RPMI8226 (cell line): ENCODE results near the gene PDCD11.
"Not testable (repeated sequence)": the region's sequence is repeated elsewhere in the genome, so short reads cannot be mapped to it uniquely, and the experiment has no call there.

Experiments
- DNase-seq: peaks from one replicate; pipeline ENCODE4 v3.0.0-alpha.2; 2015

Gene PDCD11

GRCh38 chr10:103416436-103417147 lies 20.2 kb downstream of the PDCD11 start:
- peak; percentile 58 for DNase-seq

- not testable (repeated sequence) for DNase-seq
These were observed 20.7 kb downstream of the PDCD11 start for GRCh38 chr10:103417148-103417469.

- DNase-seq: no peak
These were observed 21.2 kb downstream of the PDCD11 start for GRCh38 chr10:103417601-103418000.

- no peak for DNase-seq
These were observed 22.7 kb downstream of the PDCD11 start for GRCh38 chr10:103419101-103419500.

DNA sequence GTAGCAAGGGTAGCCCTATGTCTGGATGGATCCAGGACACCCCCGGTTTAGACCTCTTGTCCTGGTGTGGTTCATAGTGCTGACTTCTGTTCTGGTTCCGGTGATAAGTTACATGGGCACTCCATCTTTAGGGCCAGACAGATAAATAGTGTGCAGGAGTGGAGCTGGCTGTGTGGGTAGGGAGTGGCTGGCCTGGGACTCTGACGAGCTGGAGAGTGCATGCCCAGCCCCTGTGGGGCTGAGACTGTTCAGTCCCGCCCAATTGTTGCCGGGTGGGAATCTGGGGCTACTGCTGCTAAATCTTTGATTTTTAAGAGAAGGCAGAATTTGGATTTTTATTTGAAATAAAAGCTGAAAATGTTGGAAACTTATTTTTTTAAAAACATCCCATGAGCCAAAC lies 27.3 kb downstream of the PDCD11 start:
- DNase-seq: no peak

DNA sequence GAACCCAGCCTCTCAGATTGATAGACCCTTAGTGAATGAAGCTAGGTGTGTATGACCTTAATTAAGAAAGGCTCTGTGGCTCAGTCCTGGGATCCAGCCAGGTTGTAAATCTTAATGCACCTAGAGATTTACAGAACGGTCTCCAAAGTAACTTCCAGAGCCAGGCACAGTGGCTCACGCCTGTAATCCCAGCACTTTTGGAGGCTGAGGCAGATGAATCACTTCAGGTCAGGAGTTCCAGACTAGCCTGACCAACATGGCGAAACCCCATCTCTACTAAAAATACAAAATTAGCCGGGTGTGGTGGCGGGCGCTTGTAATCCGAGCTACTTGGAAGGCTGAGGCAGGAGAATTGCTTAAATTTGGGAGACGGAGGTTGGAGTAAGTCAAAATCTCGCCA lies 31.4 kb downstream of the PDCD11 start:
- no peak for DNase-seq

DNA sequence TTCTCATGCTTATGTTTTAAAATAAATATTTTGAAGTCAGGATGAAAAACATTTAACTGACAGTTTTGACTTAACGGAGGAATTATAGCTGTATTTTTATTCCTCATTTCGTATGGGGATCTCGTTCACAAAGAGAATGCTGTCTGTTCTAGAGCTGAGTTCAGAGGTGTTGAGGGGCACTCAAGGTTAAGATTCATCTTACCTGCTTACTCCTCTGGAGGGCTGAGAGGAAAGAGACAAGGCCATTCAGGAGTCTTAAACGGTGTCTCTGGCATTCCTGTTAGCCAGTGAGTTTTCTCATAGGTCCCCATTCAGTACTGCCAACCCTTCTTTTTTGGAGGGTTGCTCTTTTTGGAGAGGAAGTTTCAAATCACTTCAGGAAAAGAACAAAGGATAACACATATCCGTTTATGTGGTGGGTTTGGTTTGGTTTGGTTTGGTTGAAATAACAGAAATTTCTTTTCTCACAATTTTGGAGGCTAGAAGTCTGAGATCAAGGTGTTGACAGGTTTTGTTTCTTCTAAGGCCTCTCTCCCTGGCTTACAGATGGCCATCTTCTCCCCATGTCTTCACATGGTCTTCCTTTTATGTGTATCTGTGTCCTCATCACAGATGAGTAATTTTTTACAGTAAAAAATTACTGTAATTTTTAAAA lies 32.7 kb downstream of the PDCD11 start:
- no peak for DNase-seq

- no peak for DNase-seq
These were observed 33.2 kb downstream of the PDCD11 start for GRCh38 chr10:103429647-103430046.

DNA sequence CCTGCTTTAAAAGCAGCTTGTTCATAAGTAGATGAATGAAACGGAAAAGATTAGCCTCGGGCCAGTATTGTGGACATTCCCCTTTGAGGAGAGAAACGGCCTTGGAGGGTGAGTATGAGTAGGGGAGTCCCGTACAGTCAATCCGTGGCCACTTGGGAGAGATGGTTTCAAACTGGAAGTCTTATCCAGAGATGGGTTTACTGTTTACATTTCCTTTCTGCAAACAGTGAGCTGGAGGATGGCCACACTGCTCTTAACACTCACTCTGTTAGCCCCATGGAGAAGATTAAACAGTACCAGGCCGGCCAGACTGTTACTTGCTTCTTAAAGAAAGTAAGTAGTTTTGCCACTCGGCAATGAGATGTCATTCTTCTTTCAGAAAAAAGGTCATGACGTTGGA lies 35.5 kb downstream of the PDCD11 start:
- no peak for DNase-seq

- no peak for DNase-seq
These were observed 37.4 kb downstream of the PDCD11 start for GRCh38 chr10:103433858-103434257.

GRCh38 chr10:103439776-103440175 lies 43.4 kb downstream of the PDCD11 start:
- DNase-seq: no peak

GRCh38 chr10:103440416-103440815 lies 44.0 kb downstream of the PDCD11 start:
- no peak for DNase-seq

DNA sequence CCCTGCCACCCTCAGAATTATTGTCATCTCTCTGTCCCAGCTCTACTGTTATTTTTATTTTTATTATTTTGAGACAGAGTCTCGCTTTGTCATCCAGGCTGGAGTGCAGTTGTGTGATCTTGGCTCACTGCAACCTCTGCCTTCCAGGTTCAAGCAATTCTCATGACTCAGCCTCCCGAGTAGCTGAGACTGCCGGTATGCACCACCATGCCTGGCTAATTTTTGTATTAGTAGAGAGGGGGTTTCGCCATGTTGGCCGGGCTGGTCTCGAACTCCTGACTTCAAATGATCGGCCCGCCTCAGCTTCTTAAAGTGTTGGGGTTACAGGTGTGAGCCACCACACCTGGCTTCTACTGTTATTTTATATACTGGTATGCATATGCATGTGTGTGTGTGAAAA lies 44.8 kb downstream of the PDCD11 start:
- no peak for DNase-seq

GRCh38 chr10:103441611-103442010 lies 45.2 kb downstream of the PDCD11 start:
- DNase-seq: no peak

- no peak for DNase-seq
These were observed 45.6 kb downstream of the PDCD11 start for GRCh38 chr10:103442031-103442461.

DNA sequence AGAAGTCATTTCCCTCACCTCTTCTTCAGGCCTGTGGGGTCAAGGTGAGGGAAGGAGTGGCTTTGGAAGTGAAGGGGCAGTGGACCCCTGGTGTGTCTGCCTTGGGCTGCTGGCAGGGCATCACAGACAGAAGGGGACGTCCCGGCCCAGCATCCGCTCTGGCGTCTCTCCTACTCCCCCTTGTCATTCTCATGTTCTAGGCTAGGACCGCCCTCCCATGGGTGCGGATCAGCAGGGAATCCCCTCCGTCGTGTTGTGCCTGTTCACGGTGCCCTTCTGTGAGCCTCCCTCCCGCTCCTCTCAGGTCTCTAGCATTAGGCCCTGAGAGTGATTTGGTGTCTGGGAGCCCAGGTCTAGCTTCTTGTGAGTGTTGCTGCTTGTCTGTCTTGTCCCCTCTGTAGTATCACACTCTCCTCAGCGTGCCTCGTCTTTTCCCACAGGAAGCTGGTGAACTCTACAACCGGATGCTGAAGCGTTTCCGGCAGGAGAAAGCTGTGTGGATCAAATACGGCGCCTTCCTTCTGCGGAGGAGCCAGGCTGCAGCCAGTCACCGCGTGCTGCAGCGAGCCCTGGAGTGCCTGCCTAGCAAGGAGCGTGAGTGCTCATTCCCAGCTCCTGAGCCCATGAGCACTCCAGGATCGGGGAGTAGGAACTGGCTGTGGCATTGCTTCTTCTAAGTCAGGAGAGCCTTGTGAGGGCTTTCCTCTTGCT lies 47.2 kb downstream of the PDCD11 start:
- no peak for DNase-seq

DNA sequence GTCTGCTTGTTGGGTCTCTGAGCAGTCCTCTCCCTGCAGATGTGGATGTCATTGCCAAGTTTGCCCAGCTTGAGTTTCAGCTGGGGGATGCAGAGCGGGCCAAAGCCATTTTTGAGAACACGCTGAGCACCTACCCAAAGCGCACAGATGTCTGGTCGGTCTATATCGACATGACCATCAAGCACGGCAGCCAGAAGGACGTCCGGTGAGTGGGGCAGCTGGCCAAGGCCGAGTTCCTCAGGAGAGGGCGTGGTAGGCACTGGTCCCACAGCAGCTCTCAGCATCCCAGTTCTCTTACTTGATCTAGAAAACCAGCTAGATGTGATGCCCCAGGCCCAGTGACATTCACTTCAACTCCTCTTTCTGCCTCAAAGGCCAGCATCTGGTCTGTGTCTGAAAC lies 48.1 kb downstream of the PDCD11 start:
- DNase-seq: no peak

DNA sequence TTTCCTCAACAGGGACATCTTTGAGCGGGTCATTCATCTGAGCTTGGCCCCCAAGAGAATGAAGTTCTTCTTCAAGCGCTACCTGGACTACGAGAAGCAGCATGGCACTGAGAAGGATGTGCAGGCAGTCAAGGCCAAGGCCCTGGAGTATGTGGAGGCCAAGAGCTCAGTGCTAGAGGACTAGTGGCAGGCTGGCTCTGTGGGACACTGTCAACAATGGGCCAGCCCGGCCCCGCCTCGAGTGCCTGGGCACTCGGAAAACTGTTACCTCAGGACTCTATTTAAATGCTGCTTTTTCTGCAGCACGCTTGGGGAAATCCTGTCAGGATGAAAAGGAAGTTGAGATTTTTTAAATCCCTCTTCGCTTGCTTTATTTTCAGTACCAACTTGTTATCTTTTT lies 48.9 kb downstream of the PDCD11 start:
- DNase-seq: no peak

GRCh38 chr10:103445767-103446567 lies 49.5 kb downstream of the PDCD11 start:
- no peak for DNase-seq

DNA sequence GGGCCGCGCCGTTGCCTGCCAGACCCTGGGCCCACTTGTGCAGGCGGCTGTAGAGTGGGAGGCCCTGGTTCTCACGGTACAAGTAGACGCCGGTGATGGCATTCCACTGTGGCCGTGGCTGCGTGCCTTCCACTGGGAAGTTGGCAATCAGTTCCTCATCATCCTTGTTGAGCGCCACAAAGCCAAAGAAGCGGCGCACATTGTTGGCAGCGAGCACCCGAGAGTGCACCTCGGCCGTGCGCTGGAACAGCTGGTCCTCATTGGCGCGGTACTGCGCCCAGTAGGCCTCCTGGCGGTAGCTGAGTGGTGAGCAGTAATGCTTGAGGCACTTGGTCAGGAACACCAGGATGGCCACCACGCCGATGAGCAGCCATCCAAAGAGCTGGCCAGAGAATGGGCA lies 50.8 kb downstream of the PDCD11 start:
- no peak for DNase-seq

DNA sequence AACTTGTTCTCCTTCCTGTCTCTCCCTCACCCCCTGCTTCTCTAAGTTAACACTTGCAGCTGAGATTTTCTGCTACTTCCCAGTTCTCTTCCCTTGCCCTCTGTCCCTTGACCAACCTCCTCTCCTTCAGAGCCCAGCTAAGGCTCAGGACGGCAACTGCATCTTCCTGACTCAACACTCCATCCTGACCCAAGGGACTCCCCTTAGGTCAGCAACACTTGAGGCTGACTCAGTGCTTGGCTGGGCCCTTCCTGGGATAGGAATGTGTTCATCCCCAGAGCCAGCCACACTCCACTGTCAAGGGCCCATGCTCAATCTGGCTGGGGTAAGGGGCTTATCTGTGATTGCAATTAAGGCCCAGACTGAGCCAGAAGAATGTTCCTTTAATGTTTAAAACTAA lies 52.3 kb downstream of the PDCD11 start:
- no peak for DNase-seq

- no peak for DNase-seq
These were observed 53.0 kb downstream of the PDCD11 start for GRCh38 chr10:103449208-103450144.
